Upper lobe of right lung (tissue), 1 donor: ENCODE data around the gene SLC44A5. TPM values are rescaled to one million over a fixed set of nuclear protein-coding genes. Genes with fewer than 3 reads are reported as not detected.
"Not testable (repeated sequence)": the region's sequence is repeated elsewhere in the genome, so short reads cannot be mapped to it uniquely, and the experiment has no call there.

Experiments used
- ATAC-seq: fragments of 200-7000 bp; cut with Tn5 transposase; one replicate; pipeline ENCODE4 v1.9.1; 2020; ENCODE audit warnings: mild to moderate bottlenecking, moderate library complexity
- DNase-seq: peaks from one replicate; pipeline ENCODE4 v3.0.0-alpha.2; 2020
- H3K27ac ChIP-seq: fragments of 200-600 bp; one replicate; pipeline ENCODE4 v1.8.0; 2022
- H3K27me3 ChIP-seq: fragments of 200-600 bp; one replicate; pipeline ENCODE4 v1.8.0; 2022; ENCODE audit warnings: mild to moderate bottlenecking
- H3K36me3 ChIP-seq: fragments of 200-600 bp; one replicate; pipeline ENCODE4 v1.8.0; 2022
- H3K4me1 ChIP-seq: fragments of 200-600 bp; one replicate; pipeline ENCODE4 v1.8.0; 2022
- H3K4me3 ChIP-seq: fragments of 200-600 bp; one replicate; pipeline ENCODE4 v1.8.0; 2022; ENCODE audit warnings: mild to moderate bottlenecking
- H3K9me3 ChIP-seq: fragments of 200-600 bp; one replicate; pipeline ENCODE4 v1.8.0; 2022
- intact Hi-C: fragments of 100-400 bp; cut with DNase I; formaldehyde crosslinking; loops from one replicate; pipeline ENCODE4 v1.11.0; 2022
- long read RNA-seq: library from polyadenylated mRNA; unstranded; transcript quantifications from one replicate; pipeline ENCODE4 v2.0.0, GENCODE V29; 2021
- total RNA-seq: library from RNA; stranded (reverse); fragmentation: NEBNext Ultra II Directional; extraction: Animal tissue kit (Norgen Biotek cat#: 25700); gene quantifications from one replicate; pipeline ENCODE4 v1.2.1, GENCODE V29; 2021
- TF ChIP-seq, protein P1 (sequence below): fragments of 200-600 bp; IDR thresholded peaks from one replicate; pipeline ENCODE4 v1.8.0; 2022; ENCODE audit warnings: antibody characterized with exemption
- donor health status: DM: no; HTN: yes; CAD: no; lungs with severe emphysema.

The SLC44A5 gene
- 0.55 TPM for total RNA-seq
- long read RNA-seq, result 0 reads

- TF ChIP-seq, protein P1, sequence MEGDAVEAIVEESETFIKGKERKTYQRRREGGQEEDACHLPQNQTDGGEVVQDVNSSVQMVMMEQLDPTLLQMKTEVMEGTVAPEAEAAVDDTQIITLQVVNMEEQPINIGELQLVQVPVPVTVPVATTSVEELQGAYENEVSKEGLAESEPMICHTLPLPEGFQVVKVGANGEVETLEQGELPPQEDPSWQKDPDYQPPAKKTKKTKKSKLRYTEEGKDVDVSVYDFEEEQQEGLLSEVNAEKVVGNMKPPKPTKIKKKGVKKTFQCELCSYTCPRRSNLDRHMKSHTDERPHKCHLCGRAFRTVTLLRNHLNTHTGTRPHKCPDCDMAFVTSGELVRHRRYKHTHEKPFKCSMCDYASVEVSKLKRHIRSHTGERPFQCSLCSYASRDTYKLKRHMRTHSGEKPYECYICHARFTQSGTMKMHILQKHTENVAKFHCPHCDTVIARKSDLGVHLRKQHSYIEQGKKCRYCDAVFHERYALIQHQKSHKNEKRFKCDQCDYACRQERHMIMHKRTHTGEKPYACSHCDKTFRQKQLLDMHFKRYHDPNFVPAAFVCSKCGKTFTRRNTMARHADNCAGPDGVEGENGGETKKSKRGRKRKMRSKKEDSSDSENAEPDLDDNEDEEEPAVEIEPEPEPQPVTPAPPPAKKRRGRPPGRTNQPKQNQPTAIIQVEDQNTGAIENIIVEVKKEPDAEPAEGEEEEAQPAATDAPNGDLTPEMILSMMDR, result no peak
- intact Hi-C loops, result no loop called here
- Histone ChIP-seq H3K4me3 (no peak within 1 kb of the TSS), H3K27ac (no peak within 1 kb of the TSS), H3K36me3 (no peaks in the 10 kb centered on the region), H3K9me3 (no peaks in the 10 kb centered on the region), H3K4me1 (peaks cover 9% of the 10 kb centered on the region), H3K27me3 (peaks cover 38% of the 10 kb centered on the region)
- DNase-seq, result no peak
- no peak for ATAC-seq
Observed at GRCh38 chr1:75611014-75611413, at the start of gene SLC44A5. Gene SLC44A5, minus strand, starts transcription at chr1:75611114. Its CDS starts 69,667 bp downstream, at chr1:75541447.

DNA sequence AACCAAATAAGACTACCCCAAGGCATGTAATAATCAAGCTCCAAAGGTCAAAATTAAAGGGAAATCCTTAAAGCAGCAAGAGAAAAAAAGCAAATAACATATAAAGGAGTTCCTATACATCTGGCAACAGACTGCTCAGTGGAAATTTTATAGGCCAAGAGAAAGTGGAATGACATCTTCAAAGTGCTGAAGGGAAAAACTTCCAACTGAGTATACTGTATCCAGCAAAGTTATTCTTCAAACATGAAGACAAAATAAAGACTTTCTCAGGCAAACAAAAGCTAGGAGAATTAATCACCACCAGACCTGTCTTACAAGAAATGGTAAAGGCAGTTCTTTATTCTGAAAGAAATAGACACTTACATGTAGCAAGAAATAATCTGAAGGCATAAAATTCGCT is 45.0 kb upstream of the SLC44A5 start:
- DNase-seq (no peak), ATAC-seq (no peak)
- Histone ChIP-seq H3K36me3 (no peaks in the 10 kb centered on the region), H3K4me3 (no peak overlapping the region), H3K27ac (no peak overlapping the region), H3K4me1 (no peaks in the 10 kb centered on the region), H3K27me3 (no peaks in the 10 kb centered on the region), H3K9me3 (peaks cover 5% of the 10 kb centered on the region)
- intact Hi-C loops, result no loop called here
- TF ChIP-seq, protein P1, result no peak

DNA sequence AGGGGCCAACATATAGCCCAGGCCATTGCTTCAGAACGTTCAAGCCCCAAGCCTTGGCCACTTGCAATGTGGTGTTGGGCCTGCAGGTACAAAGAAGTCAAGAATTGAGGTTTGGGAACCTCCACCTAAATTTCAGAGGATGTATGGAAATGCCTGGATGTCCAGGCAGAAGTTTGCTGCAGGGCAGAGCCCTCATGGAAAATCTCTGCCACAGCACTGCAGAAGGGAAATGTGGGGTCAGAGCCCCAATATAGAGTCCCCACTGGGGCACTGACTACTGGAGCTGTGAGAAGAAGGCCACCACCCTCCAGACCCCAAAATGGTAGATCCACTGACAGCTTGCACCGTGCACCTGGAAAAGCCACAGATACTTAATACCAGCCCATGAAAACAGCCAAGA is 36.3 kb upstream of the SLC44A5 start:
- intact Hi-C loops, ATAC-seq, H3K4me3 ChIP-seq, H3K27ac ChIP-seq, H3K36me3 ChIP-seq, H3K27me3 ChIP-seq, DNase-seq, H3K4me1 ChIP-seq, H3K9me3 ChIP-seq: not testable (repeated sequence)

DNA sequence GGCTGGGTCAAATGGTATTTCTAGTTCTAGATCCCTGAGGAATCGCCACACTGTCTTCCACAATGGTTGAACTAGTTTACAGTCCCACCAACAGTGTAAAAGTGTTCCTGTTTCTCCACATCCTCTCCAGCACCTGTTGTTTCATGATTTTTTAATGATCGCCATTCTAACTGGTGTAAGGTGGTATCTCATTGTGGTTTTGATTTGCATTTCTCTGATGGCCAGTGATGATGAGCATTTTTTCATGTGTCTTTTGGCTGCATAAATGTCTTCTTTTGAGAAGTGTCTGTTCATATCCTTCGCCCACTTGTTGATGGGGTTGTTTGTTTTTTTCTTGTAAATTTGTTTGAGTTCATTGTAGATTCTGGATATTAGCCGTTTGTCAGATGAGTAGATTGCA is 34.2 kb upstream of the SLC44A5 start:
- ATAC-seq, H3K27ac ChIP-seq, H3K9me3 ChIP-seq, H3K4me1 ChIP-seq, intact Hi-C loops, H3K4me3 ChIP-seq, H3K27me3 ChIP-seq, H3K36me3 ChIP-seq, DNase-seq: not testable (repeated sequence)

DNA sequence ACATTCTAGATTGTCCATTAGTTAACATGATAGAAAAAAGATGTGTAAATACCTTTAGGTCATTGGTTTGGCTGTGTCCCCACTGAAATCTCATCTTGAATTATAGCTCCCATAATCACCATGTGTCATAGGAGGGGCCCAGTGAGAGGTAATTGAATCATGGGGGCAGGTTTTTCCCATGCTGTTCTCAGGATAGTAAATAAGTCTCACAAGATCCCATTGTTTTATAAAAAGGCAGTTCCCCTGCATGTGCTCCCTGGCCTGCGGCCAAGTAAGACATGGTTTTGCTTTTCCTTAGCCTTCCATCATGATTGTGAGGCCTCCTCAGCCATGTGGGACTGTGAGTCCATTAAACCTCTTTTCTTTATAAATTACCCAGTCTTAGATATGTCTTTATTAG is 32.5 kb upstream of the SLC44A5 start:
- DNase-seq (no peak), ATAC-seq (no peak)
- Histone ChIP-seq H3K27ac (no peak overlapping the region), H3K4me3 (no peak overlapping the region), H3K9me3 (no peaks in the 10 kb centered on the region), H3K36me3 (no peaks in the 10 kb centered on the region), H3K27me3 (no peaks in the 10 kb centered on the region), H3K4me1 (no peaks in the 10 kb centered on the region)
- intact Hi-C loops, result no loop called here
- TF ChIP-seq, protein P1, result no peak

DNA sequence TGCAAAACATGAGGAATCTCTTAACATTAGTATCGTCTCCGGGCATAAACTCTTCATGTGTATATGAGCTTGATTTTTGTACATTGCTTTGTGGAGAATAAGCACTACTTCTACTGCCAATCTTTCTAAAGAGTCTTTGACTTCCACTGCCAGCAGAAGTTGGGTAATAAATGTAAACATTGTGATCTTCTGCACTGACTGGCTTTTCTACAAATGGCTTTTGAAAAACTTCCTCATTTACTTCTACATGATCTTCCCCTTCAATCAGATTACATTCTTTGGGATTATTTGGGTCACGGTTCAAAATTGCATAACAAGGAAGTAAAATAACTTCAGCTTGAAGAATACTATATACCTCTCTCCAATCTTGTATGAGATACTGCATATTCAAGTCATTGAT is 30.4 kb upstream of the SLC44A5 start:
- ATAC-seq (peak; percentile 54), DNase-seq (no peak)
- H3K4me1 ChIP-seq, result no peaks in the 10 kb centered on the region
- no peak overlapping the region for H3K27ac ChIP-seq
- intact Hi-C loops, result no loop called here
- H3K36me3 ChIP-seq, result no peaks in the 10 kb centered on the region
- no peaks in the 10 kb centered on the region for H3K9me3 ChIP-seq
- H3K27me3 ChIP-seq, result no peaks in the 10 kb centered on the region
- TF ChIP-seq, protein P1, result no peak
- no peak overlapping the region for H3K4me3 ChIP-seq

GRCh38 chr1:75640137-75640536 is 29.2 kb upstream of the SLC44A5 start:
- Histone ChIP-seq H3K4me3 (no peak overlapping the region), H3K4me1 (no peaks in the 10 kb centered on the region), H3K27ac (no peak overlapping the region), H3K27me3 (no peaks in the 10 kb centered on the region), H3K9me3 (no peaks in the 10 kb centered on the region), H3K36me3 (no peaks in the 10 kb centered on the region)
- intact Hi-C loops, result no loop called here
- DNase-seq (no peak), ATAC-seq (no peak)
- TF ChIP-seq, protein P1, result no peak
